Duodenal mucosa (tissue), 2 donors: ENCODE results near the gene PNPLA7.
A peak's percentile ranks its signal among the peaks of the same experiment; 100 is the strongest.
"Not testable (repeated sequence)": the region's sequence is repeated elsewhere in the genome, so short reads cannot be mapped to it uniquely, and the experiment has no call there.

Experiments
- H3K27ac ChIP-seq: one replicate; pipeline ENCODE4 v1.7.0; 2013; ENCODE audit warnings: low read depth, low read length
- H3K27me3 ChIP-seq, 2 donors: one replicate each; pipeline ENCODE4 v1.7.0; 2013; ENCODE audit warnings: low read length in 2 of 2, control low read depth in 1 of 2; ENCODE audit not compliant: insufficient read depth in 2 of 2, control insufficient read depth in 1 of 2
- H3K36me3 ChIP-seq, 2 donors: one replicate each; pipeline ENCODE4 v1.7.0; 2013; ENCODE audit warnings: low read length in 2 of 2, control low read depth in 1 of 2; ENCODE audit not compliant: insufficient read depth in 2 of 2, control insufficient read depth in 1 of 2
- H3K4me1 ChIP-seq, 2 donors: one replicate each; pipeline ENCODE4 v1.7.0; 2013; ENCODE audit warnings: low read length in 2 of 2, control low read depth in 1 of 2; ENCODE audit not compliant: insufficient read depth in 2 of 2, control insufficient read depth in 1 of 2
- H3K4me3 ChIP-seq, 2 donors: one replicate each; pipeline ENCODE4 v1.7.0; 2013; ENCODE audit warnings: low read length in 2 of 2, low read depth in 1 of 2
- H3K9ac ChIP-seq, 2 donors: one replicate each; pipeline ENCODE4 v1.7.0; 2013; ENCODE audit warnings: low read length in 2 of 2, low read depth in 1 of 2
- H3K9me3 ChIP-seq, 2 donors: one replicate each; pipeline ENCODE4 v1.7.0; 2013; ENCODE audit warnings: low read length in 2 of 2, control low read depth in 1 of 2; ENCODE audit not compliant: control insufficient read depth in 1 of 2

Gene PNPLA7

DNA sequence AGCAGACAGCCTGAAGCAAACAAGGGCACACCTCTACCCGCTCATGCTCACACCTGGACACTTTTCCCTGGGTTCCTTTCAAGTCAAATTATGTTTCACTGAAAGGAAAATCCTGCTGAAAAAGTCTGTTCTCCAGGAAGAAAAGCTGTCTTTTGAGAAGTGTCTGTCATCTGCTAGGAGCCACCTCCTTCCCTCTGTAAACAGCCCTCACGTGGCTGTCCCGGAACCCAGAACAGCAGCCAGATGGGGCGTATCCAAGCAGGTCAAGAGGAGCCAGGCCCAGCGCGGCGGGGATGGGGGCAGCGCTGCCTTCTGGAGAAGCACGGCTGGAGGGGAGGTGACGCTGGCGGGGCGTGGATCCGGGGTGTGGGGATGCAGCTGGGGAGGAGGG is at the start of gene PNPLA7:
TSS of gene PNPLA7 (minus strand) at position 172 of the 391 bp plus-strand sequence. CDS start 205 bp downstream, outside the sequence.
- Histone ChIP-seq H3K36me3 (peaks cover 3 to 5% of the 10 kb centered on the region in 2 donors), H3K27me3 (no peaks in the 10 kb centered on the region), H3K9ac (peak within 1 kb of the TSS; percentile 43 to 47), H3K9me3 (peaks cover 2 to 5% of the 10 kb centered on the region in 2 donors), H3K4me1 (peaks cover 12 to 16% of the 10 kb centered on the region in 2 donors), H3K27ac (peak within 1 kb of the TSS; percentile 73), H3K4me3 (peak within 1 kb of the TSS; percentile 66)

DNA sequence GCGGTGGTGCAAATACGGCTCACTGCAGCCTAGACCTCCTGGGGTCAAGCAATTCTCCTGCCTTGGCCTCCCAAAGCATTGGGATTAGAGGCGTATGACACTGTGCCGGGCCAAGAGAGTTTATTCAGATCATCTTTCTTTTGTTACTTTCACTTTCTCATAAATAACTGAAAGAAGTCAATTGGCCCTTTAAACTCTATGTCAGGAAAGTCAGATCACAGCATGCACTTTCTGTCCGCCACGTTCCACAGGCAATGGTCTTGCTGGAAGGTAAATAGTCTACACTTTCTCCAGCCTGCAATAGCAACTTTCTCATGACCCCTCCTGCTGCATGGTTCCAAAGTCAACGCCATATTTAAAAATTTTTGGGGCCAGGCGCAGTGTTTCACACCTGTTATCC is 48.7 kb upstream of the PNPLA7 start:
- H3K9ac ChIP-seq: no peak overlapping the region
- no peaks in the 10 kb centered on the region for H3K36me3 ChIP-seq
- H3K4me1 ChIP-seq: no peaks in the 10 kb centered on the region
- no peaks in the 10 kb centered on the region for H3K9me3 ChIP-seq
- no peak overlapping the region for H3K4me3 ChIP-seq
- H3K27me3 ChIP-seq: peaks cover 0 to 2% of the 10 kb centered on the region in 2 donors
- H3K27ac ChIP-seq: no peak overlapping the region

DNA sequence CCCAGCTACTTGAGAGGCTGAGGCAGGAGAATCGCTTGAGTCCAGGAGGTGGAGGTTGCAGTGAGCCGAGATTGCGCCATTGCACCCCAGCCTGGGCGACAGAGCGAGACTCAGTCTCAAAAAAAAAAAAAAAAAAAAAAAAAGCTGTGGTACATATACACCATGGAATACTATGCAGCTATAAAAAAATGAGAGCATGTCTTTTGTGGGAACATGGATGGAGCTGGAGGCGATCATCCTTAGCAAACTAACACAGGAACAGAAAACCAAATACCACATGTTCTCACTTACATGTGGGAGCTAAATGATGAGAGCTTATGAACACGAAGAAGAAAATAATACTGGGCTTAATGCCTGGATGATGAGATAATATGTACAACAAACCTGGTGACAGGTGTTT is 46.4 kb upstream of the PNPLA7 start:
- not testable (repeated sequence) for H3K4me1 ChIP-seq, H3K9ac ChIP-seq, H3K27ac ChIP-seq, H3K27me3 ChIP-seq, H3K9me3 ChIP-seq, H3K36me3 ChIP-seq, H3K4me3 ChIP-seq

DNA sequence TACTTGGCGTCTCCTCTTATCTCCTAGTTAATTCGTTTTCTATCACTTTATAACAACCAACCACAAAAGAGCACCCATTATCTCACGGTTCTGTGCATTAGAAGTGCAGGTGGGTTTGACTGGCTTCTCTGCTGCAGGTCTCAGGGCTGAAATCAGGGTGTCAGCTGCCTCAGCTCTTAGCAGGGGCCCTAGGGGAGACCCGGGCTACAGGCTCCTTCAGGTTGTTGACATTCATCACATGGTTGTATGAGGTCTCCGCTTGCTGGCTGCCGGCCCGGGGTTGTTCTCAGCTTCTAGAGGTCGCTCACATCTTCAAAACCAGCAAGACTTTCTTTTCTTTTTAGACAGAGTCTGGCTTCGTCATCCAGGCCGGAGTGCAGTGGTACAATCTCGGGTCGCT is 43.0 kb upstream of the PNPLA7 start:
- Histone ChIP-seq H3K27me3 (no peaks in the 10 kb centered on the region), H3K27ac (no peak overlapping the region), H3K4me1 (peaks cover 12 to 19% of the 10 kb centered on the region in 2 donors), H3K36me3 (peaks cover 3 to 4% of the 10 kb centered on the region in 2 donors), H3K4me3 (no peak overlapping the region), H3K9ac (no peak overlapping the region), H3K9me3 (no peaks in the 10 kb centered on the region)

DNA sequence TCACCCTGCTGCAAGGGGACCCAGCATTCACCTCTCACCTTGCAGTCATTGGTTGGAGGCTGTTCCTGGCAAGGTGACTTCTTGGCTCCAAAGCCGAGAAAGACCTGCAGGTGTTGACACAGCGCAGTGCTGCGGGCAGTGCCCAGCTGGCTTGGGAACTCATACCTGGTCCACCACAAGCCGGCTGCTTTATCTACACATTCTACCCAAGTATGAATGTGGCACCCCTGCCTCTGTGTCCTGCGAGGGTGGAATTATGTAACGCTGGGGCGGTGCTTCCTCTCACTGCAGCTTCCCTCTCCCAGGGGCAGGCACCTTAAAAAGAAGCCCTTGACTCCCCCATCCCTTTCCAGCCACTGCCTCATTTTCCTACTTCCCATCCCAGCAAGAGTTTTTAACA is 42.6 kb upstream of the PNPLA7 start:
- Histone ChIP-seq H3K9ac (no peak overlapping the region), H3K9me3 (no peaks in the 10 kb centered on the region), H3K36me3 (peaks cover 7 to 8% of the 10 kb centered on the region in 2 donors), H3K4me1 (peaks cover 12 to 19% of the 10 kb centered on the region in 2 donors), H3K27ac (no peak overlapping the region), H3K27me3 (no peaks in the 10 kb centered on the region), H3K4me3 (no peak overlapping the region)

DNA sequence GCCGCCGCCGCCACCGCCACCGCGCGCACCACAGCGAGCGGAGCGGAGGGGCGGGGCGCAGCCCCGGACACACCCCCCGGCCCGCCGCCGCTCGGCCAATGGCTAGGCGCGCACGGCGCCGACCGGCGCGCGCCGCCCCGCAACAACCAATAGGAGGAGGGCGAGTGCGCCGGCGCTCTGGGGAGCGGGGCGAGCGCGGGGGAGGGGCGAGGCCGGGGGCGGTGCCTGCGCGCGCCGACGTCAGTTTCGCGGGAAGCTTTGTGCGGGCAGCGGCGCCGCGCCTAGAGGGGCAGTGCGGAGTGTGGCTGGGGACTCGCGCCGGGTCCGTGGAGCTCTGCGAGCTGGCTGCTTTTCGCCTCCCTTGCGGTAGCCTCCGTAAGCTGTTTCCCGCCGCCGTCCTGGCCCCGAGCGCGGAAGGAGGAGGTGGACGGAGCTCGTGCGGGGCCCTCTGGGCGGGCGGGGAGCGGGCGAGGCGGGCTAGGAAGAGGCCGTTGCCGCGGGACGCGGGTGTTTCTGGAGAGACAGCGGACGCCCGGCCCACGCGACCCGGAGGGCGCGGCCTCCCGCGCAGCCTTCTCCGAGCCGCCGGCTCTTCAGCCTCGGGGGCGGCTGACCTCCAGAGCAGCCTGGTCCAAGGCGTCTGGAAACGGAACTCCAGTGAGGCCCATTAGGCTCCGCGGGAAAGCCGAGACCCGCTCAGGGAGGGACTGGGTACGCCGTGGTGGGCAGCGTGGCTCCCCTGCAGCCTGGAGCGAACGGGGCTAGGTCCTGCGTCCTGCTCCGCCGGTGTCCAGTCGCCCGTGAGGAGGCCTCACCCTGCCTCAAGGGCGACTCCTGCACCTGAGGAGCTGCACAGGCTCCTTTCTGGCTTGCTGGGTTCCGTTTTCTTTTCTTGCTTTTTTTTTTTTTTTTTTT is 40.5 kb upstream of the PNPLA7 start, which contains the start of gene ZMYND19:
TSS of gene ZMYND19 (minus strand) at position 44 of the 915 bp plus-strand sequence. CDS start 249 bp downstream, outside the sequence.
- H3K9me3 ChIP-seq: no peaks in the 10 kb centered on the region
- no peaks in the 10 kb centered on the region for H3K27me3 ChIP-seq
- H3K27ac ChIP-seq: no peak within 1 kb of the TSS
- peaks cover 8 to 27% of the 10 kb centered on the region in 2 donors for H3K36me3 ChIP-seq
- peak within 1 kb of the TSS; percentile 65 to 81 for H3K9ac ChIP-seq
- H3K4me1 ChIP-seq: peaks cover 12 to 19% of the 10 kb centered on the region in 2 donors
- peak within 1 kb of the TSS; percentile 75 to 78 for H3K4me3 ChIP-seq

DNA sequence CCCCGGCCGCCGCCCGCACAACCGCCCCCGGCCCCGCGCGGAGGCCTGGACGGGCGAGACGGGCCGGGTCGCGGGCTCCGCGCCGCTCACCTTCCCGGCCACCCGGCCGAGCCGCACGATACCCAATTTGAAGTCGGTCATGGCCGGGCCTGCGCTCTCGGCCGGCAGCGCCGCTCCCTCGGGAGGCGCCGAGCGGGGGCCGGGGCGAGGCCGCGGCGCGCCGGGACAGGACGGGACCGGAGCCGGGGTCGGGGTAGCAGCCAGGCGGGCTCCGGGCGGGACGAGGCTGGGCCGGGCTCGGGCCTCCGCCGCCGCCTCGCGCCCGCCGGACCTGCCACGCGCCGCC is 39.9 kb upstream of the PNPLA7 start:
- H3K4me3 ChIP-seq: peak overlapping the region in 1 of 2 donors; percentile 74
- H3K27me3 ChIP-seq: no peaks in the 10 kb centered on the region
- H3K36me3 ChIP-seq: peaks cover 8 to 32% of the 10 kb centered on the region in 2 donors
- H3K4me1 ChIP-seq: peaks cover 12 to 19% of the 10 kb centered on the region in 2 donors
- H3K9ac ChIP-seq: no peak overlapping the region
- no peak overlapping the region for H3K27ac ChIP-seq
- no peaks in the 10 kb centered on the region for H3K9me3 ChIP-seq

DNA sequence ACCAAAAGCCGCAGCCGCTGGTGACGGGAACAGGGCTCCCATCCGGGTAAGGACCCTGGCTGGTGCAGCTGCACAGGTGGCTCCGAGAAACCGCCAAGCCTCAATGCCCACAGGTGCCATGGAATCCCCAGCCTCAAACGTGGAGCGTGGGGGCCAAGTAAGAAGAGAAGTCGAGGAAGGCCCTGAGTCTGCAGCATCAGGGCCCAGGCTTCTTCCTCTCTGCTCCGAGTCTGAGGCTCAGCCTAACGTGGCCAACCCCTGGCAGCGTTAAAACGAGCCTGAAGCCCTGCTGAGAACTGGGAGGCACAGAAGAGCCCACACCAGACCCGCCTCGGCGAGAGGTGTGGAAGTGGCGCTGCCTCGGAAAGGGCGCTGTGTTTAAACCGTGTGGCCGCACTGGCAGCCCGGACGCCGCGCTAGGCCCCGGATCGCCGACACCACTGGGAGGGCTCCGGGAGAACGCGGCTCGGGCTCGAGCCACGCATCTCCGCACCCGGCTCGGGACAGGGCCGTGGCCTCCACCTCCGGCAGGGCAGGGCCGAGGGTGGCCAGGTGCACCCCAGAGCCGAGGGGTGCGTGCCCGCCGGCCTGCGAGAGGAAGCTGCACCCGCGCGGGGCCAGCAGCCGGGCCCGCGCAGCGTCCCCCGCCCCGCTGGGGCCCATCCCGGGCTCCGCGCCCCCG is 39.4 kb upstream of the PNPLA7 start:
- Histone ChIP-seq H3K27me3 (no peaks in the 10 kb centered on the region), H3K4me3 (peak overlapping the region; percentile 73 to 74), H3K9ac (peak overlapping the region; percentile 52 to 65), H3K4me1 (peaks cover 12 to 19% of the 10 kb centered on the region in 2 donors), H3K36me3 (peaks cover 9 to 34% of the 10 kb centered on the region in 2 donors), H3K9me3 (no peaks in the 10 kb centered on the region), H3K27ac (no peak overlapping the region)

DNA sequence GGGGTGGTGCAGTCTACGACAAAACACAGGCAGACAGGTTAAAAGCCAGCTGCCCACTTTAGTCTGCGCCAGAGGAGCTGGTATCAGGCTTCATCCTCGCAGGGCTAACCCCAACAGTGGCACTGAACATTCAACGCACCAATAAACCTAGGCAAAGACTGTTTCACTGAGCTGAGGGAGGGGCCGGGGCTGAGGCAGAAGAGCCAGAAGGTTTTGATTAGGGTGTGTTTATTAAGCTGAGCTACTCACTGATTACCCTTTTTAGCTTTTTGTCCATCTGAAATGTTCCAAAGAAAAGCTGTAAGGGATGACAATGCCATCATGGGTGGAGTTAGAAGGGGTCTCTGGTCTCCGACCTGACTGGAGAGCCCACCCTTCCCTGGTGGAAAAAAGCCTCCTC is 38.7 kb upstream of the PNPLA7 start:
- Histone ChIP-seq H3K4me1 (peaks cover 12 to 19% of the 10 kb centered on the region in 2 donors), H3K36me3 (peaks cover 14 to 40% of the 10 kb centered on the region in 2 donors), H3K4me3 (peak overlapping the region; percentile 73 to 74), H3K27me3 (no peaks in the 10 kb centered on the region), H3K9ac (peak overlapping the region in 1 of 2 donors; percentile 65), H3K27ac (no peak overlapping the region), H3K9me3 (no peaks in the 10 kb centered on the region)

DNA sequence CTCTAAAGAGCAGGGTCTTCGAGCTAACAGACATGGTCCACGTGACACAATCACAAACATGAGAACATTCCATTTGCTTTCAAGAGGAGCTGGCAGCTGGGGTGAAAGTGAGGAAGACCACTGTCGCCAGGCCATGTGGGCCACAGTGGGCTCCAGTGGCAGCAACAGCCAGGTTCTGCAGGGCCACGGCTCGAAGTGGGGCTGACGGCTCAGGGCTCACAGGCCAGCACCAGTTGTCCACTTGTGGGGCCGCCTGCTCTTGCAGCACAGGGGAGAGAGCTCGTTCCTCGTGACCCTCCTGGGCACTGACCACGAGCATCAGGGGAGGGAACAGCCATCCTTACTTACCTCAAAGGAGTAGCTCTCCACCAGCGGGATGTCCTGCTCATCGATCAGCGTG is 38.1 kb upstream of the PNPLA7 start:
- Histone ChIP-seq H3K4me1 (peaks cover 12 to 19% of the 10 kb centered on the region in 2 donors), H3K9me3 (no peaks in the 10 kb centered on the region), H3K36me3 (peaks cover 18 to 46% of the 10 kb centered on the region in 2 donors), H3K9ac (no peak overlapping the region), H3K4me3 (no peak overlapping the region), H3K27ac (no peak overlapping the region), H3K27me3 (no peaks in the 10 kb centered on the region)
